ENCODE results near the gene HSPA12B.

The HSPA12B gene

GRCh38 chr20:3735768-3736167, 3.3 kb downstream of the HSPA12B start:
- Histone ChIP-seq H3K36me3 (ENCODE audit: insufficient read depth, low read length) (no peaks in the 10 kb centered on the region), H3K4me1 (ENCODE audit: insufficient read depth, low read length, severe bottlenecking) (no peaks in the 10 kb centered on the region), H3K27me3 (ENCODE audit: insufficient read depth, low read length) (peaks cover 6% of the 10 kb centered on the region), H4K20me1 (ENCODE audit: insufficient read depth, low read length) (no peaks in the 10 kb centered on the region), H3F3A (ENCODE audit: insufficient read depth, low read length) (no peaks in the 10 kb centered on the region), H2AFZ (ENCODE audit: low read length) (no peak overlapping the region), H3K27ac (ENCODE audit: low read depth, low read length, poor library complexity, severe bottlenecking) (no peak overlapping the region), H3K9me2 (ENCODE audit: low read depth, low read length) (no peaks in the 10 kb centered on the region), H3K9ac (ENCODE audit: low read length) (no peak overlapping the region), H3K4me3 (ENCODE audit: low read depth, low read length, poor library complexity, severe bottlenecking) (no peak overlapping the region), H3K9me3 (ENCODE audit: low read length) (no peaks in the 10 kb centered on the region), H3K4me2 (ENCODE audit: low read length) (no peak overlapping the region), H3K79me2 (ENCODE audit: insufficient read depth, low read length) (no peaks in the 10 kb centered on the region)
- TF ChIP-seq CTCF (IDR thresholded peaks at IDR 0.05; ENCODE audit: low read length) (no peak), EZH2 (IDR thresholded peaks at IDR 0.05; ENCODE audit: borderline replicate concordance, low read length) (no peak)

- Histone ChIP-seq H3K36me3 (ENCODE audit: insufficient read depth, low read length) (no peaks in the 10 kb centered on the region), H3K4me1 (ENCODE audit: insufficient read depth, low read length, severe bottlenecking) (no peaks in the 10 kb centered on the region), H3K9ac (ENCODE audit: low read length) (no peak overlapping the region), H3K27ac (ENCODE audit: low read depth, low read length, poor library complexity, severe bottlenecking) (no peak overlapping the region), H2AFZ (ENCODE audit: low read length) (no peak overlapping the region), H3K4me3 (ENCODE audit: low read depth, low read length, poor library complexity, severe bottlenecking) (no peak overlapping the region), H3K4me2 (ENCODE audit: low read length) (no peak overlapping the region), H3F3A (ENCODE audit: insufficient read depth, low read length) (no peaks in the 10 kb centered on the region), H3K9me3 (ENCODE audit: low read length) (no peaks in the 10 kb centered on the region), H4K20me1 (ENCODE audit: insufficient read depth, low read length) (no peaks in the 10 kb centered on the region), H3K9me2 (ENCODE audit: low read depth, low read length) (no peaks in the 10 kb centered on the region), H3K27me3 (ENCODE audit: insufficient read depth, low read length) (no peaks in the 10 kb centered on the region), H3K79me2 (ENCODE audit: insufficient read depth, low read length) (no peaks in the 10 kb centered on the region)
- TF ChIP-seq EZH2 (IDR thresholded peaks at IDR 0.05; ENCODE audit: borderline replicate concordance, low read length) (no peak), CTCF (IDR thresholded peaks at IDR 0.05; ENCODE audit: low read length) (no peak)
Measured at GRCh38 chr20:3738111-3739053, 5.9 kb downstream of the HSPA12B start.

- H2AFZ ChIP-seq (ENCODE audit: low read length), result no peak overlapping the region
- no peaks in the 10 kb centered on the region for H4K20me1 ChIP-seq (ENCODE audit: insufficient read depth, low read length)
- no peaks in the 10 kb centered on the region for H3F3A ChIP-seq (ENCODE audit: insufficient read depth, low read length)
- no peak overlapping the region for H3K9ac ChIP-seq (ENCODE audit: low read length)
- no peak overlapping the region for H3K4me2 ChIP-seq (ENCODE audit: low read length)
- H3K4me3 ChIP-seq (ENCODE audit: low read depth, low read length, poor library complexity, severe bottlenecking), result no peak overlapping the region
- H3K9me3 ChIP-seq (ENCODE audit: low read length), result no peaks in the 10 kb centered on the region
- H3K27ac ChIP-seq (ENCODE audit: low read depth, low read length, poor library complexity, severe bottlenecking), result no peak overlapping the region
- TF ChIP-seq CTCF (IDR thresholded peaks at IDR 0.05; ENCODE audit: low read length) (no peak), EZH2 (IDR thresholded peaks at IDR 0.05; ENCODE audit: borderline replicate concordance, low read length) (no peak)
- no peaks in the 10 kb centered on the region for H3K36me3 ChIP-seq (ENCODE audit: insufficient read depth, low read length)
- H3K79me2 ChIP-seq (ENCODE audit: insufficient read depth, low read length), result no peaks in the 10 kb centered on the region
- H3K27me3 ChIP-seq (ENCODE audit: insufficient read depth, low read length), result peaks cover 5% of the 10 kb centered on the region; the same call in 1 of the 2 replicates
- no peaks in the 10 kb centered on the region for H3K9me2 ChIP-seq (ENCODE audit: low read depth, low read length)
- no peaks in the 10 kb centered on the region for H3K4me1 ChIP-seq (ENCODE audit: insufficient read depth, low read length, severe bottlenecking)
Measured at GRCh38 chr20:3739054-3739925, 6.8 kb downstream of the HSPA12B start.
